SJCRH30 (cell line): ENCODE results near the gene RAB28. TPM values are rescaled to one million over a fixed set of nuclear protein-coding genes. Genes with fewer than 3 reads are reported as not detected.
A peak's percentile ranks its signal among the peaks of the same experiment; 100 is the strongest.
"Not testable (repeated sequence)": the region's sequence is repeated elsewhere in the genome, so short reads cannot be mapped to it uniquely, and the experiment has no call there.

Experiments
- DNase-seq, 2 experiments: peaks; one replicate each; pipeline ENCODE4 v3.0.0-alpha.2; 2015 to 2020
- H3K27ac ChIP-seq: fragments of 250-450 bp; sonication (Bioruptor Pico); 2 replicates; pipeline ENCODE4 v1.5.1; 2020; ENCODE audit warnings: mild to moderate bottlenecking, moderate library complexity
- H3K27me3 ChIP-seq: fragments of 250-450 bp; sonication (Bioruptor Pico); 2 replicates; pipeline ENCODE4 v1.5.1; 2020; ENCODE audit warnings: mild to moderate bottlenecking, moderate library complexity
- H3K36me3 ChIP-seq: fragments of 250-450 bp; sonication (Bioruptor Pico); 2 replicates; pipeline ENCODE4 v1.5.1; 2020; ENCODE audit warnings: mild to moderate bottlenecking, moderate library complexity
- H3K4me1 ChIP-seq: fragments of 250-450 bp; sonication (Bioruptor Pico); 2 replicates; pipeline ENCODE4 v1.5.1; 2020; ENCODE audit warnings: mild to moderate bottlenecking, moderate library complexity
- H3K4me3 ChIP-seq: fragments of 250-450 bp; sonication (Bioruptor Pico); 2 replicates; pipeline ENCODE4 v1.5.1; 2020; ENCODE audit warnings: mild to moderate bottlenecking, moderate library complexity
- H3K9me3 ChIP-seq: fragments of 250-450 bp; sonication (Bioruptor Pico); replicated peaks from 2 replicates; pipeline ENCODE4 v1.5.1; 2020; ENCODE audit warnings: mild to moderate bottlenecking, moderate library complexity
- total RNA-seq: library from RNA; depleted of rRNA; stranded (reverse); fragments of >200 nt; shearing (Covaris generic); gene quantifications from 2 replicates; pipeline ENCODE4 v1.2.3, GENCODE V29; 2014

The RAB28 gene
- total RNA-seq, 1 experiment from 2014 or later: 40.2 TPM

GRCh38 chr4:13445841-13446790 is 38.0 kb downstream of the RAB28 start:
- Histone ChIP-seq H3K27me3 (no peaks in the 10 kb centered on the region), H3K27ac (no peak overlapping the region), H3K4me1 (no peaks in the 10 kb centered on the region), H3K9me3 (no peaks in the 10 kb centered on the region), H3K4me3 (no peak overlapping the region), H3K36me3 (0 out of 2 replicates have a peak, but pooled peaks cover 7% of the 10 kb centered on the region)
- no peak for DNase-seq

- Histone ChIP-seq H3K27ac (no peak overlapping the region), H3K27me3 (no peaks in the 10 kb centered on the region), H3K4me1 (no peaks in the 10 kb centered on the region), H3K9me3 (no peaks in the 10 kb centered on the region), H3K36me3 (0 out of 2 replicates have a peak, but pooled peaks cover 7% of the 10 kb centered on the region), H3K4me3 (no peak overlapping the region)
- DNase-seq: no peak
Measured at GRCh38 chr4:13441506-13441905, 42.6 kb downstream of the RAB28 start.

GRCh38 chr4:13436962-13437361 is 47.2 kb downstream of the RAB28 start:
- Histone ChIP-seq H3K27me3 (no peaks in the 10 kb centered on the region), H3K27ac (no peak overlapping the region), H3K36me3 (no peaks in the 10 kb centered on the region), H3K4me1 (no peaks in the 10 kb centered on the region), H3K4me3 (no peak overlapping the region), H3K9me3 (no peaks in the 10 kb centered on the region)
- DNase-seq: no peak

- DNase-seq: no peak
- Histone ChIP-seq H3K4me1 (no peaks in the 10 kb centered on the region), H3K27me3 (no peaks in the 10 kb centered on the region), H3K4me3 (no peak overlapping the region), H3K27ac (no peak overlapping the region), H3K36me3 (no peaks in the 10 kb centered on the region), H3K9me3 (no peaks in the 10 kb centered on the region)
Measured at GRCh38 chr4:13432453-13432852, 51.7 kb downstream of the RAB28 start.

GRCh38 chr4:13430834-13431568 is 53.1 kb downstream of the RAB28 start:
- no peak overlapping the region for H3K4me3 ChIP-seq
- H3K4me1 ChIP-seq: no peaks in the 10 kb centered on the region
- no peaks in the 10 kb centered on the region for H3K9me3 ChIP-seq
- H3K27me3 ChIP-seq: no peaks in the 10 kb centered on the region
- H3K36me3 ChIP-seq: no peaks in the 10 kb centered on the region
- DNase-seq: peak in 1 of 2 experiments; percentile 17
- H3K27ac ChIP-seq: no peak overlapping the region

GRCh38 chr4:13427599-13428325 is 56.4 kb downstream of the RAB28 start:
- Histone ChIP-seq H3K4me3 (no peak overlapping the region), H3K36me3 (peaks cover 3% of the 10 kb centered on the region; the same call in 1 of the 2 replicates), H3K9me3 (no peaks in the 10 kb centered on the region), H3K27me3 (no peaks in the 10 kb centered on the region), H3K27ac (no peak overlapping the region), H3K4me1 (no peaks in the 10 kb centered on the region)
- no peak for DNase-seq

- Histone ChIP-seq H3K27ac (no peak overlapping the region), H3K4me3 (no peak overlapping the region), H3K9me3 (no peaks in the 10 kb centered on the region), H3K27me3 (no peaks in the 10 kb centered on the region), H3K36me3 (peaks cover 5% of the 10 kb centered on the region; the same call in 1 of the 2 replicates), H3K4me1 (no peaks in the 10 kb centered on the region)
- DNase-seq: no peak
Measured at GRCh38 chr4:13415068-13415785, 68.9 kb downstream of the RAB28 start.

GRCh38 chr4:13413729-13414437 is 70.3 kb downstream of the RAB28 start:
- Histone ChIP-seq H3K36me3 (peaks cover 5% of the 10 kb centered on the region; the same call in 1 of the 2 replicates), H3K27me3 (no peaks in the 10 kb centered on the region), H3K27ac (no peak overlapping the region), H3K4me1 (no peaks in the 10 kb centered on the region), H3K4me3 (no peak overlapping the region), H3K9me3 (no peaks in the 10 kb centered on the region)
- DNase-seq: no peak

- Histone ChIP-seq H3K4me1 (no peaks in the 10 kb centered on the region), H3K4me3 (no peak overlapping the region), H3K9me3 (peaks cover 2% of the 10 kb centered on the region; the same call in 1 of the 2 replicates), H3K27ac (no peak overlapping the region), H3K36me3 (peaks cover 5% of the 10 kb centered on the region; the same call in 1 of the 2 replicates), H3K27me3 (no peaks in the 10 kb centered on the region)
- no peak for DNase-seq
Measured at GRCh38 chr4:13411942-13412341, 72.2 kb downstream of the RAB28 start.

- Histone ChIP-seq H3K4me3 (no peak overlapping the region), H3K27me3 (no peaks in the 10 kb centered on the region), H3K9me3 (peaks cover 7% of the 10 kb centered on the region), H3K4me1 (no peaks in the 10 kb centered on the region), H3K27ac (no peak overlapping the region), H3K36me3 (peaks cover 5% of the 10 kb centered on the region; the same call in 1 of the 2 replicates)
- no peak for DNase-seq
Measured at GRCh38 chr4:13409324-13409723, 74.8 kb downstream of the RAB28 start.

- not testable (repeated sequence) for DNase-seq, H3K27me3 ChIP-seq
Measured at GRCh38 chr4:13406156-13406555, 78.0 kb downstream of the RAB28 start.

GRCh38 chr4:13403833-13404232 is 80.3 kb downstream of the RAB28 start:
- Histone ChIP-seq H3K4me3 (no peak overlapping the region), H3K9me3 (peaks cover 7% of the 10 kb centered on the region), H3K36me3 (no peaks in the 10 kb centered on the region), H3K27me3 (no peaks in the 10 kb centered on the region), H3K27ac (no peak overlapping the region), H3K4me1 (no peaks in the 10 kb centered on the region)
- no peak for DNase-seq

More at GRCh38 chr4:13406156-13406555, 78.0 kb downstream of the RAB28 start:
- H3K4me1 ChIP-seq, H3K36me3 ChIP-seq, H3K4me3 ChIP-seq, H3K9me3 ChIP-seq, H3K27ac ChIP-seq: not testable (repeated sequence)

GRCh38 chr4:13403326-13403725 is 80.8 kb downstream of the RAB28 start:
- no peaks in the 10 kb centered on the region for H3K27me3 ChIP-seq
- no peaks in the 10 kb centered on the region for H3K36me3 ChIP-seq
- H3K27ac ChIP-seq: no peak overlapping the region
- DNase-seq: no peak
- peaks cover 7% of the 10 kb centered on the region for H3K9me3 ChIP-seq
- H3K4me3 ChIP-seq: no peak overlapping the region
- no peaks in the 10 kb centered on the region for H3K4me1 ChIP-seq
